Stomach (tissue), 9 donors: ENCODE results near the gene HOXB7. TPM values are rescaled to one million over a fixed set of nuclear protein-coding genes. Genes with fewer than 3 reads are reported as not detected.

Source experiments
- DNase-seq, 2 donors: peaks; one replicate each; pipeline versions ENCODE4 v3.0.0 to v3.0.0-alpha.2; 2013 to 2019
- H3K27ac ChIP-seq, 5 donors: fragments of 200-600 bp in 4 of 5; sonication (generic) in 4 of 5; one replicate each; pipeline ENCODE4 v1.5.1; 2013 to 2019; ENCODE audit warnings: mild to moderate bottlenecking in 1 of 5, moderate library complexity in 1 of 5
- H3K27me3 ChIP-seq, 3 donors: fragments of 200-600 bp; sonication (generic); one replicate each; pipeline ENCODE4 v1.5.1; 2017 to 2019; ENCODE audit warnings: mixed run types in 1 of 3
- H3K36me3 ChIP-seq, 4 donors: fragments of 200-600 bp; sonication (generic); 1 replicate in 3 of 4; 2 replicates in 1 of 4; pipeline ENCODE4 v1.5.1; 2016 to 2019
- H3K4me1 ChIP-seq, 4 donors: fragments of 200-600 bp; sonication (generic); one replicate each; pipeline ENCODE4 v1.5.1; 2016 to 2019
- H3K4me3 ChIP-seq, 4 donors: fragments of 200-600 bp; sonication (generic) in 3 of 4; one replicate each; pipeline ENCODE4 v1.5.1; 2016 to 2019; ENCODE audit warnings: mild to moderate bottlenecking in 1 of 4
- H3K9me3 ChIP-seq, 4 donors: fragments of 200-600 bp; sonication (generic); one replicate each; pipeline ENCODE4 v1.5.1; 2016 to 2019
- CTCF ChIP-seq, 7 experiments: fragments of 450-650 bp in 4 of 7; fragments of 200-600 bp in 3 of 7; sonication (generic) in 3 of 7; IDR thresholded peaks; one replicate each; pipeline ENCODE4 v1.5.1; 2016 to 2019; ENCODE audit warnings: antibody characterized with exemption in 7 of 7, control low read depth in 2 of 7, mild to moderate bottlenecking in 1 of 7
- EP300 ChIP-seq: sonication (generic); formaldehyde crosslinking; IDR thresholded peaks from one replicate; pipeline ENCODE4 v1.6.1; 2017; ENCODE audit warnings: antibody characterized with exemption
- POLR2A ChIP-seq, 4 donors: fragments of 450-650 bp; IDR thresholded peaks; one replicate each; pipeline ENCODE4 v1.6.1; 2016; ENCODE audit warnings: antibody characterized with exemption in 4 of 4, control low read depth in 2 of 4, mild to moderate bottlenecking in 1 of 4, moderate library complexity in 1 of 4
- POLR2AphosphoS5 ChIP-seq, 3 donors: sonication (generic); formaldehyde crosslinking; IDR thresholded peaks; one replicate each; pipeline ENCODE4 v1.6.1; 2016; ENCODE audit warnings: antibody characterized with exemption in 3 of 3
- WGBS, 5 donors: extraction: QIAGEN DNeasy Blood & Tissue Kit in 3 of 5; methylation state at CpG; one replicate each; pipeline versions ENCODE4 v1.1.5 to v1.1.7; 2013 to 2018; 5-methylcytosine and 5-hydroxymethylcytosine counted together
- intact Hi-C: fragments of 100-400 bp; cut with DNase I; formaldehyde crosslinking; loops from one replicate; pipeline ENCODE4 v1.15.1; 2023; ENCODE audit warnings: low total_unique reads
- polyA plus RNA-seq, 3 donors: library from polyadenylated mRNA; stranded (reverse); fragments of 200-250 nt; gene quantifications; one replicate each; pipeline ENCODE4 v1.2.3, GENCODE V29; 2013
- total RNA-seq, 5 donors: library from RNA; depleted of rRNA; stranded (reverse); fragments of >200 nt; gene quantifications; one replicate each; pipeline versions ENCODE4 v1.1.0 to v1.2.3, GENCODE V29; 2014 to 2016
- donor health status: healthy with polysubstance abuse.
- donor health status: Bipolar disorder and iron deficiency.
- donor health status: healthy.

The HOXB7 gene
- total and polyA plus RNA-seq, 8 donors = 1.0 to 16.5 (median 2.6) TPM

DNA sequence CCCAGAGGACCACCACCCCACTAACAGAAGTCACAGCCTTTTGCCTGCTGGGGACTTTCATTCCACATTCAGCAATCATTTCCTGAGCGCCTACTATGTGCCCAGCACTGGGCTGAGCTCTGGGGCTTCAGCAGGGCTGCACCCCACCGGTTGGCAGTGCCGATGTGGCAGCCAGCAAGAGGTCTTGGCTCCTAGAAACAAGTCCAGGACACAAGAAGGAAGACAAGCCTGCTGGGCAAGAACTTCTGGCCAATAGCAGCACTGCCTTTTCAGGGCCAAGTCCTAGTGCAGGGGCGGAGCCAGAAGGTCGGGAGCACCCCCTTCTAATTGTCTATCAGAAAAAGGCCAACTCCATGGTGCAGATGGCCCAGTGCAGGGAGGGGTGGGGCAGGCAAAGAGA is 28.3 kb upstream of the HOXB7 start:
- Histone ChIP-seq H3K36me3 (no peaks in the 10 kb centered on the region), H3K27ac (no peak overlapping the region), H3K9me3 (no peaks in the 10 kb centered on the region), H3K27me3 (peaks cover 51 to 100% (median 95%) of the 10 kb centered on the region in 3 donors), H3K4me1 (peaks cover 0 to 21% (median 8%) of the 10 kb centered on the region in 4 donors), H3K4me3 (no peak overlapping the region)
- WGBS, 5 donors = 20 to 33% (median 25%) methylated on average over 5 of the region's 5 CpGs
- TF ChIP-seq EP300 = no peak
- TF ChIP-seq POLR2A (IDR thresholded peaks at IDR 0.05) = no peak
- no peak for TF ChIP-seq POLR2AphosphoS5 (IDR thresholded peaks at IDR 0.05)
- no peak for TF ChIP-seq CTCF (IDR thresholded peaks at IDR 0.05)
- DNase-seq = peak in 1 of 2 donors; percentile 1
- intact Hi-C loops = no loop called here

DNA sequence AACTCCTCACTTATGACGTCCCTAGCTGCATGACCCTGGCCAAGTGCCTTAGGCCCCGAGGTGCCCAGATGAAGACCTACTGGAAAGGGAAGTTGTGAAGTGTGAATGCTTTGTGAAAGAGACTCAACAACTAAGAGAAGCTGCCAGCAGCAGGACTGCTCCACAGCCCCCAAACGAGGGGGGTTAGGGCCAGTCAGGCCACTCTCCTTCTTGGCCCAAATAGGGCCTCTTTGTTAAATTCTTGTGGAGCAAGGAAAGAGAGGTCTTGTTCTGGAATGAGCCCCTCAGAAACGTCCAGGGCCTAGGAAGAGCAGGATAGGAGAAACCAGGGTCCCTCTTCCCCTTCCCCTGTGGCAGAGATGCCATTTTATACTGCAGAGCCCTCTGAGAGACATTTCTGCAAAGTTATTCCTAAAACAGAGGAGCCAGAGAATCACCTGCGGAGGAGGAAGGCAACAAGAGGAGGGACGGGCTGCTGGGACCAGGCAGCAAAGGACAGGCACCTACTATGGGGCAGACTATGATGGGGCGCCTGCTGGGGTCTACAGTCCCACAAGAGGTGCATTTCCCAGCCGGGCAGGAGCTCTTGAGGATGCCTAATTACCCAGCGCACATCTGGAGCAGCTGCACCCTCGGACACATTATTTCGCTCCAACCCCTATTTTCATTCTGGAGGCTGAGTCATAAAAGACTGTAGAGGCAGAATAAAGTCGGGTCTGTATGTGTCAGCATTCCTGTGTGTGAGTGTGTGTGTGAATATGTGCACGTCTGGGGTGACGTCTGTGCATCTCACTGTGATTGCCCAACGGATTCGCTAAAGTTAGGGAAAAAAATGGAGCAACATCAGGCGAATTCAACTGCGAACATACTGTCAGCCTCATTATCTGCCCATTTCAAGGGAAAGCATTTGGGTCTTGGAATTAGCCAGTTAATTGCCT is 26.8 kb upstream of the HOXB7 start:
- H3K36me3 ChIP-seq = no peaks in the 10 kb centered on the region
- no peak for TF ChIP-seq POLR2A (IDR thresholded peaks at IDR 0.05)
- no peak for TF ChIP-seq CTCF (IDR thresholded peaks at IDR 0.05)
- TF ChIP-seq EP300 = no peak
- TF ChIP-seq POLR2AphosphoS5 (IDR thresholded peaks at IDR 0.05) = no peak
- H3K4me3 ChIP-seq = no peak overlapping the region
- intact Hi-C loops = no loop called here
- peaks cover 0 to 28% (median 12%) of the 10 kb centered on the region in 4 donors for H3K4me1 ChIP-seq
- no peak overlapping the region for H3K27ac ChIP-seq
- H3K9me3 ChIP-seq = no peaks in the 10 kb centered on the region
- peaks cover 54 to 100% (median 99%) of the 10 kb centered on the region in 3 donors for H3K27me3 ChIP-seq
- peak in 1 of 2 donors; percentile 2 for DNase-seq
- 23 to 37% (median 26%) methylated on average over 17 to 18 of the region's 18 CpGs for WGBS, 5 donors

DNA sequence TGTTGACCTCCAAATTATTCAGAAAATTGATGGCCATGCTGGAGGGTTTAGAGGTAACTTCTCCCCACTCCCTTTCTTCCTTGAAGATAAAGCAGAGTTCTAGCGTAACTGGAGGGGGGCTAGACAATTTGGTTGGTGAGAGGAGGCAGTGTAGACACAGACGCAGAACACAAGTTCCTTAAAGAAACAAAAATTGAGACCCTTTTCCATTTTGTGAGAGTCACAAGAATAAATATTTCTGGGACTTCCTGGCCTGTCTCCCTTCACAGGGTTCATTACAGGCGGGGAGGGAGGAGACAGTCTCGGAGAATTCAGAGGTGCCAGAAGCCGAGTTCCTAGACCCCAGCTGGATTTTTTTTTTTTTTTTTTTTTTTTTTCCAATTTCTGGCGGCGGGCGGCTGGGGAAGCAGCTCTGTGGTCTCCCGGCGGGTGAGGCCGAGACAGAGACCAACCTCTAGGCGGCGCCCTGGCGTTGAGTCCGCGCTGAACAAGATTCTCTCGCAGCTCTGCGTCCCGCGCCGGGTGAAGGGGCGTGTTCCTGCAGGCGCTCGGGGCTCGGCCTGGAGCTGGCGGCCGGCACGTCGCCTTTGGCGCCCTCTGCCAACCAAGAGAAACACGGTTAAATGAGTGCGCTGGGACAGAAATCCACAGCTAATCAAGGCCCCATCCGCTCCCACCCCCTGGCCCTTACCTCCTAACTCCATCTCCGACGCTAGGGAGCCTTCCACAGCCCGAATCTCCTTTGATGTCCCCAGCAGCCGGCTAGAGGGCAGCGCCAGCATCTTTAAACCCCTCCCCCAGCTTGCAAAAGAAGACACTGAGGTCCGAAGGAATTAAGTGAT is 25.6 kb upstream of the HOXB7 start:
- Histone ChIP-seq H3K36me3 (no peaks in the 10 kb centered on the region), H3K27me3 (peaks cover 46 to 100% (median 99%) of the 10 kb centered on the region in 3 donors), H3K9me3 (no peaks in the 10 kb centered on the region), H3K4me3 (peak overlapping the region in 1 of 4 donors; percentile 6), H3K27ac (no peak overlapping the region), H3K4me1 (peaks cover 0 to 20% (median 9%) of the 10 kb centered on the region in 4 donors)
- WGBS, 5 donors = 5 to 8% (median 5%) methylated on average over 33 to 39 of the region's 39 CpGs
- TF ChIP-seq POLR2AphosphoS5 (IDR thresholded peaks at IDR 0.05) (no peak), EP300 (no peak), POLR2A (IDR thresholded peaks at IDR 0.05) (no peak), CTCF (IDR thresholded peaks at IDR 0.05) (no peak)
- intact Hi-C loops = no loop called here
- DNase-seq = peak; percentile 48 to 90
